ENCODE data around the gene CFAP20DC. TPM values are rescaled to one million over a fixed set of nuclear protein-coding genes. Genes with fewer than 3 reads are reported as not detected.

Gene CFAP20DC
- total and polyA plus RNA-seq, 7 donors, result 0.03 TPM; not detected in 4

GRCh38 chr3:59074764-59075163, 24.9 kb upstream of the CFAP20DC start:
- Histone ChIP-seq H3K9me3 (no peaks in the 10 kb centered on the region), H3K4me3 (no peak overlapping the region), H3K27me3 (ENCODE audit: insufficient read depth in 3 of 3, low read length in 2 of 3) (no peaks in the 10 kb centered on the region), H3K36me3 (ENCODE audit: insufficient read depth in 1 of 2, low read depth in 1 of 2) (no peaks in the 10 kb centered on the region), H3K4me1 (no peaks in the 10 kb centered on the region), H3K27ac (no peak overlapping the region)
- intact Hi-C loops (cut with DNase I), result no loop called here
- no peak for TF ChIP-seq CTCF (IDR thresholded peaks at IDR 0.05)
- ATAC-seq, result no peak
- no peak for DNase-seq

- no peak for DNase-seq
- intact Hi-C loops (cut with DNase I), result no loop called here
- Histone ChIP-seq H3K36me3 (ENCODE audit: insufficient read depth in 1 of 2, low read depth in 1 of 2) (no peaks in the 10 kb centered on the region), H3K27me3 (ENCODE audit: insufficient read depth in 3 of 3, low read length in 2 of 3) (no peaks in the 10 kb centered on the region), H3K4me3 (no peak overlapping the region), H3K4me1 (no peaks in the 10 kb centered on the region), H3K9me3 (no peaks in the 10 kb centered on the region), H3K27ac (no peak overlapping the region)
- TF ChIP-seq CTCF (IDR thresholded peaks at IDR 0.05), result no peak
- 62 to 70% (median 70%) methylated on average over 6 of the region's 6 CpGs for WGBS, 3 donors
- no peak for ATAC-seq
These were observed 22.9 kb upstream of the CFAP20DC start for GRCh38 chr3:59072681-59073080.

- Histone ChIP-seq H3K4me1 (no peaks in the 10 kb centered on the region), H3K27me3 (ENCODE audit: insufficient read depth in 3 of 3, low read length in 2 of 3) (no peaks in the 10 kb centered on the region), H3K4me3 (no peak overlapping the region), H3K9me3 (no peaks in the 10 kb centered on the region), H3K27ac (no peak overlapping the region), H3K36me3 (ENCODE audit: insufficient read depth in 1 of 2, low read depth in 1 of 2) (no peaks in the 10 kb centered on the region)
- ATAC-seq, result no peak
- intact Hi-C loops (cut with DNase I), result no loop called here
- no peak for DNase-seq
- no peak for TF ChIP-seq CTCF (IDR thresholded peaks at IDR 0.05)
- 61 to 72% (median 70%) methylated on average over 2 of the region's 2 CpGs for WGBS, 3 donors
These were observed 20.0 kb upstream of the CFAP20DC start for GRCh38 chr3:59069838-59070237.

- Histone ChIP-seq H3K9me3 (no peaks in the 10 kb centered on the region), H3K27me3 (ENCODE audit: insufficient read depth in 3 of 3, low read length in 2 of 3) (no peaks in the 10 kb centered on the region), H3K4me1 (no peaks in the 10 kb centered on the region), H3K4me3 (no peak overlapping the region), H3K27ac (no peak overlapping the region), H3K36me3 (ENCODE audit: insufficient read depth in 1 of 2, low read depth in 1 of 2) (no peaks in the 10 kb centered on the region)
- DNase-seq, result no peak
- intact Hi-C loops (cut with DNase I), result no loop called here
- ATAC-seq, result no peak
- 68 to 72% (median 71%) methylated on average over 7 of the region's 7 CpGs for WGBS, 3 donors
- no peak for TF ChIP-seq CTCF (IDR thresholded peaks at IDR 0.05)
These were observed 15.4 kb upstream of the CFAP20DC start for GRCh38 chr3:59065240-59065639.

- no peak for TF ChIP-seq CTCF (IDR thresholded peaks at IDR 0.05)
- DNase-seq (no peak), ATAC-seq (no peak)
- H3K27me3 ChIP-seq (ENCODE audit: insufficient read depth in 3 of 3, low read length in 2 of 3), result no peaks in the 10 kb centered on the region
- no peak overlapping the region for H3K4me3 ChIP-seq
- H3K27ac ChIP-seq, result no peak overlapping the region
- no peaks in the 10 kb centered on the region for H3K36me3 ChIP-seq (ENCODE audit: insufficient read depth in 1 of 2, low read depth in 1 of 2)
- 54 to 62% (median 55%) methylated on average over 3 of the region's 3 CpGs for WGBS, 3 donors
- no peaks in the 10 kb centered on the region for H3K4me1 ChIP-seq
- H3K9me3 ChIP-seq, result no peaks in the 10 kb centered on the region
- intact Hi-C loops (cut with DNase I), result no loop called here
These were observed 14.9 kb upstream of the CFAP20DC start for GRCh38 chr3:59064728-59065127.
